OCI-M1 (cell line): Measurements from ENCODE around the gene TBC1D3K.
A peak's percentile ranks its signal among the peaks of the same experiment; 100 is the strongest.
"Not testable (repeated sequence)": the region's sequence is repeated elsewhere in the genome, so short reads cannot be mapped to it uniquely, and the experiment has no call there.

Experiments used
- DNase-seq: peaks from one replicate; lab custom pipeline; 2025; lab: John Stamatoyannopoulos, UW

TBC1D3K gene

GRCh38 chr17:37924115-37924514 lies at the start of gene TBC1D3K:
TBC1D3K (plus strand) TSS chr17:37924415; CDS start chr17:37926000, 1,585 bp downstream.
- not testable (repeated sequence) for DNase-seq

GRCh38 chr17:37884516-37884915 lies 39.7 kb upstream of the TBC1D3K start:
- DNase-seq: peak; percentile 43

- DNase-seq: no peak
These were observed 39.1 kb upstream of the TBC1D3K start for GRCh38 chr17:37885136-37885535.

- no peak for DNase-seq
These were observed 35.3 kb upstream of the TBC1D3K start for GRCh38 chr17:37888881-37889280.

GRCh38 chr17:37896961-37897360 lies 27.3 kb upstream of the TBC1D3K start:
- not testable (repeated sequence) for DNase-seq
